Measurements from ENCODE around the gene ST6GALNAC1.
A peak's percentile ranks its signal among the peaks of the same experiment; 100 is the strongest.

Gene ST6GALNAC1, protein sequence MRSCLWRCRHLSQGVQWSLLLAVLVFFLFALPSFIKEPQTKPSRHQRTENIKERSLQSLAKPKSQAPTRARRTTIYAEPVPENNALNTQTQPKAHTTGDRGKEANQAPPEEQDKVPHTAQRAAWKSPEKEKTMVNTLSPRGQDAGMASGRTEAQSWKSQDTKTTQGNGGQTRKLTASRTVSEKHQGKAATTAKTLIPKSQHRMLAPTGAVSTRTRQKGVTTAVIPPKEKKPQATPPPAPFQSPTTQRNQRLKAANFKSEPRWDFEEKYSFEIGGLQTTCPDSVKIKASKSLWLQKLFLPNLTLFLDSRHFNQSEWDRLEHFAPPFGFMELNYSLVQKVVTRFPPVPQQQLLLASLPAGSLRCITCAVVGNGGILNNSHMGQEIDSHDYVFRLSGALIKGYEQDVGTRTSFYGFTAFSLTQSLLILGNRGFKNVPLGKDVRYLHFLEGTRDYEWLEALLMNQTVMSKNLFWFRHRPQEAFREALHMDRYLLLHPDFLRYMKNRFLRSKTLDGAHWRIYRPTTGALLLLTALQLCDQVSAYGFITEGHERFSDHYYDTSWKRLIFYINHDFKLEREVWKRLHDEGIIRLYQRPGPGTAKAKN

DNA sequence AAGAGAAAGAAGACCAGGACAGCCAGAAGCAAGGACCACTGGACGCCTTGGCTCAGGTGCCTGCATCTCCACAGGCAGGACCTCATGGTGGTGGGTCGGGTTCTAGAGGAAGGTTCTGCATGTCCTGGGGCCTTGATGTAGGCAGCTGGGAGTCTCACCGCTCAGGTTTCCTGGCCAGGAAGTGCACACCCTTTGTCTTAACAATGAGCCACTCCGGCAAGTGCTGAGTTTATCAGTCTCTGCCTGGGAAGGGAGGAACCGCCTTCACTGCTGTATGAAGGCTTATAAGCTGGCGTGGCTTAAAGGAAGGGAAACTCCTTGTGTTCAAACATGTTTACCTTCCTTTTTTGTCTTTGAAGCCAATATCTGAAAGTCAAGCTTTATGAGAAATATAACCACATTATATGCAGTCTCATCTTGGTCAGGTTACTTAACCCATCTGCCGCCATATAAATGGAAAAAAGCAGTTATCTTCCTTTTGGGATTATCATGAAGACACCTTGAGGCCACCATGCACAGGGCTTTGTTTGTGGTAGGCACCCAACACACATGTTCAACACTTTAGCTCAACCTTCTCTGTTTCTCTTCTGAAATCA lies at the start of gene ST6GALNAC1:
TSS of gene ST6GALNAC1 (minus strand) at position 205 of the 596 bp plus-strand sequence. CDS start at position 86, 119 bp downstream.
- peak; percentile 6 to 49 for DNase-seq

DNA sequence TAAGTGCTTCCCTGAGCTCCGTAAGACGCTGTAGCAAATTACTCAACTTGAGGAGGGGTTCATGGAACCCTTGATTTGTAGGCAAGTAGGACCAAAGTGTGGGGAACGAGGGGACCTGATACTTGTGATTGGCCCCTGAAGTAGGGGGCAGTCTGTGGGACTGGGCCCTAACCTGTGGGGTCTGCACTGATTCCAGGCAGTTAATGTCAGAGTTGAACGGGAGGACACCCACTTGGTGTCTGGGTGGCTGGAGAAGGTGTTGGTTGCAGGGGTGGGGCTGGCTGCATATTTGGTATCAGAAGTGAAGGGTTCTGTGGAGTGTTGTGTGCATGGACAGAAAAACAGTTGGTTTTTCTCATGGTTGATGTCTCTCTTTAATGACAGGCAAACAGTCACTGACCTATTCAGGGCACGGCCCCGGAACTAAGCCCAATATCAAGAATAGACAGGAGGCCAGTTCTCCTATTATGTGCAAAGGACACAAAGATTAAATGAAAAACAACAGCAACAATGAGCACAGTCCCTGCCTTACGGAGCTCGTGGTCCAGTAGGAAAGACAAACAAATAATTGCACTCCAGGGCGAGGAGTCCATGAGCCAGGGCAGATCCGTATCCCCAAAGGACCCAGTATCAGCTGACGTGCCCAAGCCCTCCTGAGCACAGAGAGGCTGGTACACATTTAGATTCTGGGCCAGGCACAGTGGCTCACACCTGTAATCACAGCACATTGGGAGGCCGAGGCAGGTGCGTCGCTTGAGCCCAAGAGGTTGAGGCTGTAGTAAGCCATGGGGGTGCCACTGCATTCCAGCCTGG lies 48.0 kb upstream of the ST6GALNAC1 start:
- DNase-seq: no peak

DNA sequence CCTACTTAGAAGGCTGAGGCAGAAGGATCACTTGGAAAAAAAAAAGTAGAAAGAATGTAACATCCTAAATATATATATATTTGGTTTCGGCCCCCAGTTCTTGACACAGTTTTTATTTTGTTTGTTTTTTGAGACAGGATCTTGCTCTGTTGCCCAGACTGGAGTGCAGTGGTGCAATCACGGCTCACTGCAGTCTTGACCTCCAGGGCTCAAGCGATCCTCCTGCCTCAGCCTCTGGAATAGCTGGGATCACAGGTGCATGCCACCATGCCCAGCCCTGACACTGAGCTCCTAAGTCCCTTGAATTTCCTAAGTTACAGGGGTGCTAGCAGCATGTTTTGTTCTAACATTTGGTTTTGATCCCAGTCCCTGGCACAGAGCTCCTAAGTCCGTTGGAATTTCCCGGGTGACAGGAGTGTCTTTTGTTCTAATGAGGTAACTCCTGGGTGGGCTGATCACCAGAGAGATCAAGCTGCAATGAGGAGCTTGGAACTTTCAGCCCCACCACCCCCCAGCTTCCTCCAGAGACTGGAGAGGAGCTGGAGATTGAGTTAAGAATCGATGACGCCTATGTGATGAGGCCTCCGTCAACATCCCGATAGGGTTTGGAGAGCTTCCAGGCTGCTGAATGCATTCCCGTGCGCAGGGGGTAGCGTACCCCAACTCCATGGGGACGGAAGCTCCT lies 47.2 kb upstream of the ST6GALNAC1 start:
- no peak for DNase-seq

DNA sequence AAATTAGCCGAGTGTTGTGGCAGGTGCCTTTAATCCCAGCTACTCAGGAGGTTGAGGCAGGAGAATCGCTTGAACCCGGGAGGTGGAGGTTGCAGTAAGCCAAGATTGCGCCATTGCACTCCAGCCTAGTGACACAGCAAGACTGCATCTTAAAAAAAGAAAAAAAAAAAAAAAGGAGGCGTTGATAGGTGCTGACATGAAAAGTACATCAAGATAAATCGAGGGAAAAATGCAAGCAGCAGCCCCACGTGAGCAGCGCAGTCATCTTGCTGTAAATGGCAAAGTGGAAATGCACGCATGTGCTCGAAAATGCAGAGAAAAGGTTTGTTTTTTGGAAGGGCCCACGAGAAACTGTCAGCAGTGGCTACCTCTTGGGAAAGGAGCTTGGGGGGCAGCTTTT lies 46.3 kb upstream of the ST6GALNAC1 start:
- no peak for DNase-seq

DNA sequence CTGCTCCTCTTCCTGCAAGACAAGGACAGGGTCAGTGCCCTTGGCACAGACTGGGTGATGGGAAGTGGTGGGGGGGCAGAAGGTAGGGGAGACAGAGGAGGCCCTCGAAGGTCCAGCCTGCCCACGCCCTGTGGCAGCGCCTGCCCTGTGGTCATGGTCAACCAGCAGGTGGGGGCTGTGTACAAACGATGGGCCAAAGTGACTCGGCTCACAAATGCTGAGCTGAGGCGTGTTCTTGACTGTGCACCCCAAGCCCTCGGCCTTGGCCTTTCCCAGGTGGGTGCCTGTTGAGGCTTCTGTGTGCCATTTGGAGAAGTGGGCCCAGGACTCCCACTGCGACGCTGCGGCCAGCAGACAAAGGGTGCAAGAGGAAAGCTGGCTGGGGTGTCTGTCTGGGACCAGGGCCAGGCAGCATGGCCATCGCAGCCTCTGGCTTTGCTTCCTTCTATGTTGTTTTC lies 44.6 kb upstream of the ST6GALNAC1 start:
- no peak for DNase-seq

DNA sequence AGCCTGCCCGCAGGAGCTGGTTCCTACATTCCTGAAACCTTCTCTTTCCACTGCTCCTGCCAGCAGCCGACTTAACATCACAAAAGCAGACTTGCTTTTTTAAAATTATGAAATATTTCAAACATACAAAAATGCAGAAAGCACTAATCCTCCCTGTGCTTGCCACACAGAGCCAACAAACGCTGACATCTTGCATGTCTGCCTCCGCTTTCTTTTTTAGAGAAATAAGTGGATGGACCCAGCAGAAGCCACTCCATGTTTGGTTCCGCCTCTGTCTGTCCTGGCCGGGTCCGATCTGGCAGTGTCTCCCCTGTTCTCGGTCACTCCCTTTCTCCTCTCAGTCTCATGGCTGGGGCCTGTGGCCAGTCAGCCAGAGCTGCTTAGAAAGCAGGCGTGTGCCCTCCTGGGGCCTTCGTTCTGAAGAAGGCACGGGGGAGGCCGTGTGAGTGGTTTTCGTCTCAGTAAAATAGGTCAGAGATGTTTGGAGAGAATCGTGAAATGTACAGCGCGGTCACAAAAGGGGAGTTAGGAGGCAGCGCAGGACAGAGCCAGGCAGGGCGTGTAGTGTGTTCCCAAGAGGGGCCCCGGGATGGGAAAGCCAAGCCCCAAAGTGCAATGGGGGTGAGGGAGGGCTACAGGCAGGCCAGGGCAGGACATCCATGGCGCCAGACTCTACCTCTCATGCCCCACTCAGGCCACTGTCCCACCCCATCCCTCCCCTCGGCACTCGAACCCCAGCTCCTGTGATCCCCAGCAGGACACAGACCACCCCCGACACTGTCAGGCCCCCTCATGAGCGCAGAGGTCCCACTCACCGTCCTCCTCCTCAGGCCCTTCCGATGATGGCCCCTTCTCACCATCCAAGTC lies 44.0 kb upstream of the ST6GALNAC1 start:
- DNase-seq: no peak

DNA sequence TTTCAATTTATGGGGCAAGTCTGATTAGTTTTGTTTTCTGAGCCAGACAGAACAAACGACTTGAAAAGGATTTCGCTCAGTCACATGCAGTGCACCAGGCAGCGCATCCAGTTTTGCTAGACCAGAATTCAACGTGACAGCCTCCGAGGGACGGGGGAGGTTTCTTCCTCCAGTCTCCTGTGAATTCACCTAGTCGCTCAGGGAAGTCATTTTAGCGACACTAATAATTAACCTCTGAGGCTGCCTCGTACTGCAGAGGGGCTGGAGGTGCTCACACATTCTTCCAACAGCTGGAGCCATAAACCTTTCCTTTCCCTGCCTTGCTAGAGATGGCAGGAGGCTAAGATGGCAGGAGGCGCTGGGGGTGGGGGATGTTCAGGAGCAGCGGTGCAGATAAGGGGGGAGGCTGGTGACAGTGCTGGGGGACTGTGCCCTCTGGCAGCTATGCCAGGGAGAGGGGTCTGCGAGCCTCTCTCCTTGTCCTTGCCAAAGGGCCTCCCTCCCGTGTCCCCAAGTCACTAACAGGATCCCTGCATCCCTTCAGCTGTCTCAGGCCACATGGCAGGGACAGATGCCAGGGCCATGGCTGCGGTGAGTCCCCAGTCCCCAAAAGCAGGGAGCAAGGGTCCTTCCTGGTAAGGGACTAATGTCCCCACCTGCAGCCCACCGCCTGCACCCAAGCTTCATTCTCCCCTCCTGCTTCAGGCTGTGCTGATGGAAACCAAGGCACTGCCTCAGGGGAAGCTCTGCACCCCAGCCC lies 43.2 kb upstream of the ST6GALNAC1 start:
- no peak for DNase-seq

DNA sequence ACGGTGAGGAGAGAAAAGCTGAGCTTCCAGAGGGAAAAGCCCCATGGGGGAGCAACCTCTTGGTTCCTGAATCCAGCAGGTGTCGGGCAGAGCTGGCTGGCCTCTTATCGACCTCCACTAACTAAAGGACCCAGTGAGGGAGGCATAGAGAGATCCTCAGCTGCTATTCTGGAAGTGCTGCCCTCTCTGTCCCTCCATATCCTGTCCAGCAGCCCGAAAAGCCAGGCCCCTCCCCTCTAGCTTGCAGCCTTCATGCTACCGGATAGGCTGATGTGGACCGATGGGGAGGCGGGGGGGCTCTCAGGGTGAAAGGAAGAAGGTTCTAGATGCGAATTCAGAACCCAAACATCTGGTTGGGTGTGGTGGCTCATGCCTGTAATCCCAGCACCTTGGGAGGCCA lies 42.3 kb upstream of the ST6GALNAC1 start:
- DNase-seq: no peak

DNA sequence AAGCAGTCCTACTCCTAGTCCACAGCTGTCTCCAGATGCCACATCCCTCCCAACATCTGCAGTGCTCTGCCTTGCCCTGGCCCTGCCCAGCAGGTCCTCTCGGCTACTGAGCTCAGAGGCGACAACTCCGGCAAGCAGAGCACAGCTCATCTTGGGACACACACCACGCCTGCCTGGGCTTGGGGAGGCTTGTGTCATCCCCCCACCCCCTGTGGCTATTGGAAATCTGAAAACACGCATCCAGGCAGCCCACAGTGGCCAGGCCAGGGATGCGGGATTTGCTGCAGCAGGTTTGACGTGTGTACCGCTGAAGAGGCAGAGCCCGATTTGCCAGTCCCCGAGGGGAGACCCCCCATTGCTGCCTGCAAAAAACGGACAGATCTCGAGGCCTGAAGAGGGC lies 41.8 kb upstream of the ST6GALNAC1 start:
- no peak for DNase-seq

DNA sequence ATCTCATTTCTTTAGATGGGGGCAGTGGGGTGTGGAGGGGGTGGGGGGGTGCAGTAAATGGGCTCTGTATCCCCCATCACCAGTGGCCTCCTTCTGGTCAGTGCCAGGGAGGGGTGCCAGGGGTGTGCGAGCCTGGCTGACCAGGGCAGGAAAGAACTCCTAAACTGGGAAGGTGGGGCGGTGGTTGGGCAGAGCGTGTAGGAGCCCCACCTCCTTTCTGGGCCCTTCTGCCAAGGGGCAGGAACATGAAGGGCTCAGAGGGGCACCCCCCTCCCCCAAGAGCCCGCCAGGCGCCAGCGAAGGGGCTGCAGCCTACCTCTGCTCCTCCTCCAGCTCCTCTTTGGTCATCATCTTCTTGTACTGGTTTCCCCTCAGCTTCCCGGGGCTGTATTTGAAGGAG lies 41.2 kb upstream of the ST6GALNAC1 start:
- DNase-seq: no peak

DNA sequence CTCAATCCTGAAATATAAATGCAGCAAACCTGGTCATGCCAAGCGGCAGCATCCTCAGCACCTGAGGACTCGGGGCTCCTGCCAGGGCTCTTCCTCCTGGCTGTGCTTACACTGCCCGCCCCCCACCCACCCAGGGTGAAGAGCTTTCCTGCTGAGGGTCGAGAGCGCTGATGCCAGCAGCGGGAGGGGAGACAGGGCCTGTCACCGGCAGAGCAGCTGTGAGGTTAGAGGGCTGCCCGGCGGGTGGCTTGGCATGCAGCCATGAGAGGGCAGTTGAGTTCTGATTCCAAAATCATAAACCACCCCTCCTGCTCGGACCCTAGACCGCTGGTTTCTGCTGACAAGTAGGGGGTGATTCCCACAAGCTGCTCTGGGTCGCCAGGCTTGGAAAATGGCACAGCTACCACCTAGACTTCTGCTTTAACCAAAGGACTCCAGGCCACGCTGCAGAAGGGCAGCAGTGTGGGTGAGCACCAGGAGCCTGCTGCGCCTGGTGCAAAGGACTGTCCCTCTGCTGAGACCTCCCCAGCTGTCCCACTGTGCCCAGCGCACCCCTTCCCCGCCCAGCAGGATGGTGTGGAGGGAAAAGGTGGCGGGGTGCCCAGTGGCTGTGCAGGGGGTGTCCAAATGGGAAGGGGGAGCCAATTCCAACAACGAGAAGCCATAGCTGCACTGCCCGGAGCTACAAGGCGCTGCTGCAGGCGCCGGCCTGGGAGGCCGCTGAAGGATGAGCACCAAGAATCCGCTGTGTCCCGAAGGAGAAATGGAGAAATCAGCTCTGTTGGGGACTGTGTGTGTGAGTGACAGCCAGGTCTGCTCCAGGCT lies 40.6 kb upstream of the ST6GALNAC1 start:
- no peak for DNase-seq

DNA sequence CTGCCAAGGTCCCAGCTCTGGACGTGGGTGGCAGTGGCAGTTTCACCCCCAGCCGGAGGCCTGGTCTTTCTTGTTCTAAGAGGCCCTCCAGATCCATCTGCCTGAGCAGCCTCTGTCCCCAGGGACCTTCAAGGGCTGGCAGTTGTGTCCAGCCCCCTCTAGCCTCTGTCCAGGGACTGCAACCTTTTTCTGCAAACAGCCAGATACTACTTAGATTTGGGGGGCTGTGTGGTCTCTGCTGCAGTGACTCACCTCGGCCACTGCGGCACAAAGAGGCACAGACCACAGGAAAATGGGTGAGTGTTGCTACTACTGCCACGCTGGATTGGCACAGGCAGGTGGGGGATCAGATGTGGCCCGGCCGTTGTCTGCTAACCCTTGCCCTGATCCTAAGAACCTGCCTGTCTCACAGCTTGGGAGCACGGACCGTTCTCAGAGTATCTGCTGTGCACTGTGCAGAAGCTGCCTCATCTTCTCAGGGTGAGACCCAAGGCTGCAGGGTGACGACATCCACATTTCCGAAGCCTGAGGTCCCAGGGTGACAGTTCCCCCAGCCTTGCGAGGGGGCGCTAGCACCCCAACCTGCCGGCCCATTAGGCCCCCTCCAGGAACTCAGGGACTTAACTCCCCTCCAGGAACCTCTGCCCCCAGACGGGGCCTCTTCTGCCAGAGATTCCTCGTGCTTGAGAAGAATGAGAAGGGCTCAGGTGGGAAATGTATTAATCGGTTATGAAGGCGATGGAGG lies 39.6 kb upstream of the ST6GALNAC1 start:
- no peak for DNase-seq

DNA sequence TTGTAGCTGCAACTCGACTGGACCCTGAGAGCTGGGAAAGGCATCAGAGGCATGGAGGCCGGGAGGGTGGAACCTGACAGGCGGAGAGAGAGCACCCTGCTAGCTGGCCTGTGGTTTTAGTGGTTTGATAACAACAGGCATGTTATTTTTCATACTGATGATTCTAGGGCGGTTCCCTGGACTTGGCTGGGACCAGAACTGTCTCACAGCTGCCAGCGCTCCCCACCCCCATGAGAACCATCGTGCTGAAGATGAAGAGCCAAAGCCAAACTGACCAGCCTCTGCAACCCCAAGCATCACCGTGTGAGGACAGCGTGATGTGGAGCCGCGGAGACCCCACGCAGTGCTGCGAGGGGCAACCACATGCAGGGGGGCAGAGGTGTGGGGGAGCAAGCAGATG lies 38.7 kb upstream of the ST6GALNAC1 start:
- DNase-seq: no peak

DNA sequence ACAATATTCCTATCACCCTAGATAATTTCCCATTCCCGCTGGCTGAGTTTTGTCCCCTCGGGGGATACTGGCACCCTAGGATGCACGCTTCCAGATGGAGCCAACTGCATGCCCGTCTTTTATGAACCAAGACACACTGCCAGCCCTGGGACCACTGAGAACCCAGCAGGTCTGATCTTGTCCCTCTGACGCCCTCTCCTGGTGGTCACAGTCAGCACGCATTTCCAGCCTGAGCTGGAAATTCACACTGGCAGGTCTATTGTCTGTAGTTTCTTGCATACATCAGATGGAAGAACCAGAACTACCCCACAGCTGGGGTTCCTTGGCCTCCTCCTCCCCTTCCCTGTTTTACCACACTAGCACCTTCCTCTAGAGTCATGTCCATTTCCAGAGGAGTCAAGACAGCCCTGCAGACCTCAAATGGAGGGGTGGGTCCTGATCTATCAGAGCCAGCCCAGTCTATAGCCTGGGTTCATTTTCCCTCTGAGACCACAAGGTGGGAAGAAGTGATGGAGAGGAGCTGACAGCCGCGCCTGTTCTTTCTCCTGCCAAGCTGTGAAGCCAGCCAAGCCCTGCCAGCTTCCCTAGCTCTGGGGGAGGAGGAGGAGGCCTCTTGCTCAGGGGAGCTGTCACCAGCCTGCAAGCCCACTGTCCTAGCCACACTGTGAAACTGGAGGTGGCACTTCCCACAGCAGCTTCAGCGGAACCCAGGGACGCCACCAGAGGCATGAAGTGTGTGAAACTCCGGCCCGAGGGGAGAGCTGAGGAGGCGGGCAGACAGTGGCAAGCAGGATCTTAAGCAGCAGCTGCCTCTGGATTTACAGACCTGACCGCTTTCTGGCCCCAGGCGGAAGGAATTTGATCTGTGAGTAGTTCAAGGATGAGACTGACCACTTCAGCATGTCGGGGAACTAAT lies 37.9 kb upstream of the ST6GALNAC1 start:
- peak; percentile 70 to 80 for DNase-seq

DNA sequence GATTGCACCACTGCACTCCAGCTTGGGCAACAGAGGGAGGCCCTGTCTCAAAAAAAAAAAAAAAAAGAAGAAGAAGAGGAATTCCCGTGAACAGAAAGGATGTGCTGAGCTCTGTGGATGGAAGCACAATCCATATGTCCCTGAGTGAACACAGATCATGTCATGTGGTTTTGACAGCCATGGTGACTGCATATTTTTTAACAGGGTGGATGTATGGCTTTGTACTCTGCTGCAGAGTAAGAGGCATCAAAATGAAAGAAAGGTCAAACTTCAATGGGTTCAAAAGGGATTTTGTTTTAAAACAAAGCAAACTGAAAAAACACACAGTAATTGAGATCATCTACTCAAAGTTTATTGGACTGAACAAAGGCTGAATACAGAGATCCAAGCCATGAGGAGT lies 35.7 kb upstream of the ST6GALNAC1 start:
- no peak for DNase-seq

DNA sequence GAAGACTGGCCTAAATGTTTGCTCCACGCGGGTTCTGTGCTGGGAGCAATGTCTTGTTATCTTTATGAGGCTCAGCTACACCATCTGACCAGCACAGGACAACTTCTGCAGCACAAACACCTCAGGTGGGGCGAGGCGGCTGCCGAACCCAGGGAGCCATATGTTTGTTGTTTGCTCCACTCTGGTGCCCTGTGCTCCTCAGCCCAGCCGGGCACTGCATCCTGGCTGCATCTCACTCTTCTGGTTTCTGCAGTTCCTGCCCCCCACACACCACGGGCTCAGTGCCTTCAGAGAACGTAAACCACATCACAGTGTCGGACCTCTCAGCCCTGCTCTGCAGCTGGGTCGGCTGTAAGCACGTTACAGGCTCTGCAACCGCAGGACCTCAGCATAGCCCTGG lies 34.8 kb upstream of the ST6GALNAC1 start:
- peak; percentile 12 to 46 for DNase-seq

DNA sequence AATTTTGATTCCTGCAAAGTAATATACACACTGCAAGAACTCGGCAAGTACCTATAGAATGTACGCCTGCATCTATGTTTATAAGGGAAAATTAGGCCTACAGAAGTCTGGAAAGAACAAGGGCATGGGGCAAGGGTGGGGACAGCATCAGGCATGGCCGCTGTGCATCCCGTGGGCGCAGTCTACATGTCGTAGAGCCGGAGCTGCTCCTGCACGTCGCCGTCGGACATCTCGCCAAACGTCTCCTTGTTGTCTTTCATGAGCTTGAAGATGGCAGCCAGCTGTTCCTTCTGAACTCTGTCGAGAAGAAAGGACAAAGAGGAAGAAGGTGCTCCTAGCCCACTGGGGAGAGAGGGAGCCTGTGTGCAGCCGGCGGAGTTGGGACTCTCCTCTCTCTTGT lies 33.8 kb upstream of the ST6GALNAC1 start:
- no peak for DNase-seq

DNA sequence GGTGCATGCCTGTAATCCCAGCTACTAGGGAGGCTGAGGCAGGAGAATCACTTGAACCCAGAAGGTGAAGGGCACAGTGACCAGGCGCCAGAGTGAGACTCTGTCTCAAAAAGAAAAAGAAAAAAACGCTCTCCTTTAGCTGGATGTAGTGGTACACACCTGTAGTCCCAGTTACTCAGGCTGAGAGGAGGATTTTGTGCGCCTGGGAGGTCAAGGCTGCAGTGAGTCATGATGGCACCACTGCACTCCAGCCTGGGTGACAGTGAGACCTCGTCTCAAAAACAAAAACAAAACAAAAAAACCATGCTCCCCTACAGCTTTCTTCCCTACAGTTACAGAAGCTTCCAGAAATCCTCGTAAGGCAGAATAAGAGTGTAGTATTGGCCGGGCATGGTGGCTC lies 33.1 kb upstream of the ST6GALNAC1 start:
- DNase-seq: no peak

Data from CD4-positive, alpha-beta T cell treated with Interferon alpha-2 for 1 hour (primary cell).